ENCODE data around the gene GGTA1.
"Not testable (repeated sequence)": the region's sequence is repeated elsewhere in the genome, so short reads cannot be mapped to it uniquely, and the experiment has no call there.

The GGTA1 gene

DNA sequence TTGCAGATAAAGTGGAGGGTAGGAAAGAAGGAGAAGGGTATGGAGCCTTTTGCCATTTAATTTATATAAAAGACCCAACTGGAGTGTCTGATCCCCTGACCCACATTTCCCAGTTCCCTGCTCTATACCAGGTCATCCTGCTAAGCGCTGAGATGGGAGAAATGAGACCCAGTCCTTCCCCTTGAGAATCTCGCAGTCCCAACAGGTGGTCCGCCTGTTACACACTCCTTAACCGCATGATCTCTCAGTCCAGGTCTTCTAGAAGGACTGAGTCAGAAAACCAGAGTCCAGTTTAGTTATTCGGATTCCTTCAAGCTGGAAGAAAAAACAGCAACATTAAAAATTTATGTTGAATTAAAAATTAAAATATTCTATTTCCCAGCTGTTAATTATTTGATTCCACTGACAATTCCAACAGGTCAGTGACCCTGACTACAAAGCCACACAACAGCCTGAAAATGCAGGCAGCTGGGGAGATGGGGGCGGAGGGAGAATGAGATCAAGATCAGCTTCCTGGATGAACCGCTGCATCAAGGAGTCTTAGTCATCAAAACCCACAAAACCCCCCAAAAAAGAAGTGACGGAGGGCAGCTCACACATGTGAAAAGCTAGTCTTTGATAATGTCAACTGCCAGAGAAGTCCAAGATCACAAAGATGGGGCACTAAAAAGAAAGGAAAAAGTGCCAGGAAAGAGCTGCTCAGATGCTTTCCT is 44.0 kb downstream of the GGTA1 start:
- no peak for DNase-seq

DNA sequence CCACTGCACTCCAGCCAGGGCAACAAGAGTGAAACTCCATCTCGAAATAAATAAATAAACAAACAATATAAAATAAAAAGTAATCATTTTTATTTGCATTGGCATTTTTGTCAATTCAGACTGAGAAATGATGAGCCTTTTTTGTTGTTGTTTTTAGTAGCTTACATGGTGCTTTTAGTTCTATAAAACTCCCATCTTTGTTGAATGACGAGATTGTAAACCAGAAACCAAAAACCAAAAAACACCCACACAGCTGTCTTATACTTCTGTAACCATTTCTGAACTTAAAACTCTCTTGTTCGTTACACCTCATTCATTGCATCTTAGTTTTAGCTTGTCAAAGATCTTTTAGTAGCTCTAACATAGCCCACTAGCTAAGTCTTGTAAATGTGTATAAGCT is 44.7 kb downstream of the GGTA1 start:
- no peak for DNase-seq

DNA sequence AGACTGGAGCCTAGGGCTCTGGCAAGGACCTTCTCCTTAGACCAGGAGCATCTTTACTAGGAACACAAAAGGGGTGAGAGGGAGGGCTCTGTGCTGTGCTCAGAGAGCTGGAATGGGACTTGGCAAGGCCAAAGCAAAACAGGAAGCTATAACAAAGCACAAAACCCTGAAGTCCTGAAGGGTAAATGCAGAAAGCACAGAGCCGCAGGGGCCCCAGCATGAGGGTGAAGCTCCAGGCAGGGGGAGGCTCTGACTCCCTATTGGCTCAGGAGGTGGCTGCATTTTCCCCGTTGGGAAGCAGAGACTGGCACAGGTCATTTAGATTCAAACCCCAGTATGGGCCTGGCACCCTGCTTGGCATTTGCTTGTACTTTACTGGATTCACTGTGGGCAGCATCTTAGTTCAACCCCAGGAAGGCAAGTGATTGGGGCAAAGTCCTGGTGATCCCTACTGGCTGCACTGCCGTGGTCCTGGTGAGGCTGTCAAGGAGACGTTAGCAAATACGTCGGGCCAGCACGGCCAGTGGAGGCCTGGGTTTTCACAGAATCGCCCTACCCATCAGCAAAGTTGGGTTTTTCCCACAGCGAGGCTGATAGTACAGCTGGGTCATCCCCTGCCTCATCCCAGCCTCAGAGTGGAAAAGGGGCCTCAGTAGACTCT is 46.3 kb downstream of the GGTA1 start:
- DNase-seq: no peak

DNA sequence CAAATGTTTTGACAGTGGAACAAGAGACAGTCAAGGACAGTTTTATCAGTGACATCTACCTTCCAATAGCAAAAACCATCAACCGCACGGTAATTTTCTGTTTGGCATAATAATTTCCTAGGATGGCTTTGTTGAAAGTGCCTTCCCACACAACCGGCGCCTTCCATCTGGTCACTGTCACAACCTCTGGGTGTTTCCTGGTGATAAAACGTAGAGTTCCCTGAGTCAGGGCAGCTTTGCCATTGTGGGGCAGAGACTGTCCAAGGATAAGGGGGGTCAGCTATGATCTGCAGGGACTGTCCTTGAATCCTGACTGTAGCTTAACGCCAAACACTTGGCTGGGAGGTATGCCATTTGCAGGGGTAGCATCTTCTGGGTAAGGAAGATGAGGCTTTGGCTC is 47.6 kb downstream of the GGTA1 start:
- no peak for DNase-seq

DNA sequence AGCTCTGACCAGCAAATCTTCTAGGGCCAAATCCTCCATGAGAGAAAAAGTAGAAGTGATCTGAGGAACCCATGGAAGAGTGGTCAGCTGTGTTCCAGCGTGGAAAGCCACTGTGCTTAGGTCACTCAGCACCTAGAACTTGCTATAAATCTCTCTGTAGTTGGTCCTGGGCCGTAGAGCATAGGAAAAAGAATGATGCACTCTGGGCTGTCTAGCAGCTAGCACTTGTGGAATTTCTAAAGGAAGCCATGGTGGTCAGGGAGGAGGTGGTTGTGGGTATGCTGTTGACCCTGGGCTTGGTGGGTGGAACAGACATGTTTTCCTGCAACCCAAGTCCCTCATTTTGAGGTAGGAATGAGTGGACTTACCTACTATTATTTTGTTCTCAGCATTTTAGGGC is 48.1 kb downstream of the GGTA1 start:
- DNase-seq: no peak

DNA sequence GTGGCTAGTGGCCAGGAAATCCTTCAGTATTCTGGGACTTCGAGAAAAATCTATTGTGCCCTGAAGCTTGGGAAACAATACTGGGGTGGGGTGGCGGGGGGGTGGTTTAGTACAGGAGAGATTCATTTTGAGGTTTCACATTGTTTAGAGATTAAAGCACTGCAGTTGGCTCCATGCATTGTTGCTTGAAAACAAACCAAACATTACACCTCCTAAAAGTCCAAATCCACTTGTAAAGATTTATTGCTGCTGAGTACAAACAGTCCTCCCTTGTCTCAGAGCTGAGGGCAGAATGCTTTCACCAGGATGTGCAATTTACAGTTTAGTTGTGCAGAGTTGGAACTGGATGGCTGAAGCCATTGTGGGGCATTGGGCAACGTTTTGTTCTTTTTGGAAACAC is 49.4 kb downstream of the GGTA1 start:
- DNase-seq: no peak

DNA sequence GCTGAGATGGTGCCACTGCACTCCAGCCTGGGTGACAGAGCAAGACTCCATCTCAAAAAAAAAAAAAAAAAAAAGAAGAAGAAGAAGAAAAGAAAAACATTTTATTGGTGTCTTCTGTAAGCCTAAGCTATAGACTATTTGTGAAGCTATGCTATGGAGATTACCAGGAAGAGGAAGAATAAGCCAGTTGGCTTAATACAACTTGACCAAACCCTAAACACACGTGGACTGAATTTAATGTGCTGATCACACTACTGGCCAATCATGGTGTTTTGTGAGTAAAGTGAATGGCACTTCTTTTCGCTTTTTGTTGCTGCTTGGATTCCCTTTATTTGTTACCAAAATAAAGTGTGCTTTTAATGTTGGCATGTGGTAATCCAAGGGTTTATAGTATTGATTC is 49.9 kb downstream of the GGTA1 start:
- no peak for DNase-seq

DNA sequence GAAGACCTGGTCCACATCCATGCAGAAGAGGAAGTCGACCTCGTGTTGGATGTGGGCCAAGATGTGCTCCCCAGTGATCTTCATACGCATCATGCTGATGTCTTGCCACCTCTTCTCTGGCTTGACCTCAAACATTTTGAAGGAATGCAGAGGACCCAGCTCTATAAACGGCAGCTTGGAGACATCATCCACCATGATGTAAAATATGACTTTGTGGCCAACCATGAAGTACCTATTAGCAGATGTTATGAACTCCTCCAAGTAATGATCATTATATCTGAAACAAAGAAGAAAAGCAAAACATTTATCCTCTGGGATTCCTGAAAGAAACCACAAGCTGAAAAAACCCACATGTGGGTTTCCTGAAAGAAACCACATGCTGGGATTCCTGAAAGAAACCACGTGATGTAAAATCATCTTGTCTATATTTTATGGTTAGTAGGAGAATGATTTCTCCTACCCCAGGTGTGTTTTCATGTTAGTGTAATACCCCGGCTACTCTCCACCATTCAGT is 52.3 kb downstream of the GGTA1 start:
- DNase-seq: no peak

DNA sequence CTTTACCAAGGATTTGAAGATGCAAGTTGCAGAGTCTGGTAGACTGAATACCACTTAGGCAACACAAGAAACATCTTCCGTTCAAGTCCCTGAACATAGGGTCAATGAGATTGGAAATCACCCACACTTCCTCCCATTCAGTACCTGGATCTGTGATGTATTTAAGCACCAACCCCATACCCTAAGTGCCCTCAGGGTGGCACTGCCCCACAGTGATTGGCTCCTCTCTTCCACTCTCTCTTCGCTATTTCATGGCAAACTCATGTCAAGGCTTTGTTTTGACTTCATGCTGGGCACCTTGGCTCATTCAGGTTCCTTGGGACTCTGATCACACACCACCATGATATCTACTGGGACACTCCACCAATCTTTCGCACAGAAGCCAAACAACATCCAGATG is 53.7 kb downstream of the GGTA1 start:
- DNase-seq: no peak

DNA sequence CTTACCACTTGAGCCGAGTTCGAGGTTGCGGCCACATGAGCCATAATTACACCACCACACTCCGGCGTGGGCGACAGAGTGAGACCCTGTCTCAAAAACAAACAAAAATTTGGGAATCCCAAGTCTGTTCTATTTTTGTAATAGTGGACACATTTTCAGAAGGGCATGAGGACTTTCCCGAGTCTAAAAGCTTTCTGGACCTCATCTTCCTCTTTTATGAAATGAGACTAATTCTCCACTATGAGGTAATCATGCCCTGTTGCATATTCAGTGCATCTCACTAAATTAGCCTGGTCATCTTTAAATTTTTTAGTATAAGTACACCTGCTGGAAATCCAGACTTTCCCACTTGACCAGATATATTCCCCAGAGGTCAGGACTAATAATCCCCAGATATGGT is 55.7 kb downstream of the GGTA1 start:
- no peak for DNase-seq

DNA sequence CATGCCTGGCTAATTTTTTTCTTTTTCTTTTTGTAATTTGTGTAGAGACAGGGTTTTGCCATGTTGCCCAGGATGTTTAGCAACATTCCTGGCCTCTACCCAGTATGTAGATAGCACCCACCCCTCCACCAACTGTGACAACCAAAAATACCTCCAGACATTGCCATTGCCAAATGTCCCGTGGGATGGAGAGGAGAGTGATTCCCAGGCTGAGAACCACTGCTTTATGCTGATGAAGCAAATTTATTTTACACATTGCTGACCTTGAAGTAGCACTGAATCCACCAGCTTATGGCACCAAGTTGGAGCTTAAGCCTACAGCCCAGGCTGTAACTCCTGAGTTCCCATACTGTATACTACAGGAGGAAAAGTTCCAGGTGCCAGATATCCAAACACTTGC is 58.5 kb downstream of the GGTA1 start:
- DNase-seq: no peak

DNA sequence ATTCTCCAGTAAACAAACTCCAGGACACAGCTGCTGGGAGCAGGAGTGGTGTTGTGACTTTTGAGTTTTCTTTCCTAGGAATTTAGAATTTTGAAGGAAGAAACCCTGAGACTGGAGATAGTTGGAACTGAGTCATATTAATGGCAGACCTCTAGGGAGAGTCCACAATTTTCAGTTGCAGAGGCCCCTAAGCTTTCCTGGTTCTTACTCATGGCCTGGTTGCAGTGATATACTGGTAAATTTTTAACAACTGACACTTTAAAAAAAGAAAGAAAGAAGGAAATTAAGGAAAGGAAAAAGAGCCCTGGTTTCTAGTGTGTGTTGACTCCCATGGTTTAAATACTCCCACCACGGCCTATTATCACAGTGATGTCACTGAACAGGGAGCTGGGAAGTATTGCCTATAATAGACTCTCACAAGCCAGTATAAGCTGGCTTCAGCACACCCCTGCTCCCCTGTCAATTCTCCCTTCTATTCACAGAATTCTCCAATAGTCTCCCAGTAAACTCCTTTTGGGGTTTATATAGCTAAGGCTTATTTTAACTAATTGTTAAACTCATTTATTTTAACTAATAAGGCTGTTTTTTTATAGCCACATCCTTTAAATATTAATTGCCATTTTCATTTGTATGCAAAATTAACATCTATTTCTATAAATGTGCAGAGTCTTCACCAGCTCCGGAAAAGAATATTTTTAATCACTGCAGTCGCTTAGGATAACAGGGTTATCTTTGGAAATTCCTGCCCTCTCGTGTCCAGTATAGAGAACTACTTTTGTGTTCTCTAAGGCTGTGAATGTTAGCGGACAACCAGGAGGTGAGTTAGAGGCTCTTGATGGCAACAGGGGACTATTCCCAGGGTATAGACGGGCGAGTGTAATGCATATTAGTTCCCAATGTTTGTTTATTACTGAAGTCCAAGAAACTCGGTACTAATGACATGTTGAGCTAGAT is 59.7 kb downstream of the GGTA1 start:
- DNase-seq: no peak

DNA sequence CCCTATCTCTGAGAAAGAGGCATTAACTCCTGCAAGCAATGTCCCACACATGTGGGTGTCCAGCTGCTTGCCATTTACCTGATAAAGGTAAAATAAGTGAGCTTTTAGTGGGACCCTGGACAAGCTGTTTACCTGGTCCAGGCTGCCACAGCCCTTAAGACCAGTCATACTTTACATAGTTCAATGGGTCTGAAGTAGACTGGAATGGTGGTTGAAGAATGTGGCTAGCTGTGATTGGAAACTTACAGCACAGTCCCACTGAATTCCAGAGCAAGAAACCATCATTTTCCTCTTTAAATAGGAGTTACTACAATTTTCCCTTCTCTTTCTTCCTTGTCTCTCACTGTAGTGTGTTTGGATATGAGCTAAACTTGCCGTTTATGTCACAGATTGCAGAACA is 60.6 kb downstream of the GGTA1 start:
- no peak for DNase-seq

DNA sequence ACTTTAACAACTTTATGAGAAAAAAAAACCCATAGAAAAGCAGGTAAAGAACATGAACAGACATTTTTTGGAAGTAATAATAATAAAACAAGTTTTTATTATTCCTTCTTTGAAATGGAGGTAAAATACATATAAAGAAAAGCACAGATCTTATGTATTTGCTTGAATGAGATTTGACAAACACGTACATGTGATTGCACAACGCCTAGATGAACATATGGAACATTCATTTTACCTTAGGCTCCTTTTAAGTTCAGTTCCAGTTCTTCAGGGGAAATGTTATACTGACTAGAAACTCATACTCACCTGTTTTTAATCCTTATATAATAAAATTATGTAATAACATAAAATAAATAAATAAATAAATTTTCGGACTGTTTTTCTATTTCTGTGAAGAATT is 61.8 kb downstream of the GGTA1 start:
- DNase-seq: no peak

DNA sequence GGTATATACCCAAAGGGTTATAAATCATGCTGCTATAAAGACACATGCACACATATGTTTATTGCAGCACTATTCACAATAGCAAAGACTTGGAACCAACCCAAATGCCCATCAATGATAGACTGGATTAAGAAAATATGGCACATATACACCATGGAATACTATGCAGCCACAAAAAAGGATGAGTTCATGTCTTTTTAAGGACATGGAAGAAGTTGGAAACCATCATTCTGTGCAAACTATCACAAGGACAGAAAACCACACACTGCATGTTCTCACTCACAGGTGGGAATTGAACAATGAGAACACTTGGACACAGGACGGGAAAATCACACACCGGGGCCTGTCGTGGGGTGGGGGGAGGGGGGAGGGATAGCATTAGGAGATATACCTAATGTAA is 62.6 kb downstream of the GGTA1 start:
- DNase-seq: not testable (repeated sequence)

DNA sequence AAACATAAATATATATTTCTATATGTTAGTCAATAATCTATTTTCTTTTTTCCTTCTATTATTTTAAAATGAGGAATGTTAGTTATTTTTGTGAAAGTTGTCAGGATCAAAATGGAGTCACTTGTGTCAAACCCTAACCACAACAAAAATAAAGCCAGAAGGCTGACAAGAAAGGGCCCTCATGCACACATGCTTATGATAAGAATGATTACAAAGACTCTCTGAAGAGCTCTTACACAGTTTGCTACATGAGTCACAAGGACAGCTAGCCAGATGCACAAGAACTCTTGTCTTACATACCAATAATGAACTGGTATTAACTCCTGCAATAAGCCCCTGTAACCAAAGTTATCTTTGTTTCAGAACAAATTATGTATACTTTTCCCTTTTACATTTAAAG is 64.7 kb downstream of the GGTA1 start:
- no peak for DNase-seq

DNA sequence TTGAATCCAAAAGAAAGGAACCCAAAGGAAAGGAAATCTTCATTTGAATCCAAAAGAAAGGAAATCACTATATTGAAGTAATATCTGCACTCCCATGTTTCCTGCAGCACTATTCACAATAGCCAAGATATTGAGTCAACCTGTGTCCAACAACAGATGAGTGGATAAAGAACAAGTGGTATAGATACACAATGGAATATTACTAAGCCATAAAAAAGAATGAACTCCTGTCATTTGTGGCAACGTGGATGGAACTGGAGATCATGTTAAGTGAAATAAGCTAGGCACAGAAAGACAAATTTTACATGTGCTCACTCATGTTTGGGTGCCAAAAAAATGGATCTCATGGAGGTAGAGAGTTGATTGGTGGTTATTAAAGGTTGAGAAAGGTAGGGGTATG is 71.7 kb downstream of the GGTA1 start:
- no peak for DNase-seq

DNA sequence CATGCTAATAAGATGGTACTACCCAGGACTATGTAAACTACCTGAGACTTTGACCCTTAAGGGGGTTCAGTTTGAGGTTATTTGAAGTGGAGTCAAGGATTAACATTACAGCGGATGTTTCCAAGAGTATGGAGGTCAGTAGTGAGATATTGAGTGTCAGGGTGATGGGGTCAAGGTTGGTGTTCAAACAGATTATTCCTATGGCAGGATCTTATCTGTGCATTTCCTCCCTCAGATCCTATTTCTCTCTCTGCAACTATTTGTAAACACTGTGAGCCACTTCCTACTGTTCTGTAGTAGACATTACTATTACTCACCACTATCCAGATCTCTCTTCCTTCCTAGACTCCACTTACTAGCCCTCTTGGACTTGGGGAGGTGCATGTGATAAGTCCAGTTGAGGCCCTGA is 75.6 kb downstream of the GGTA1 start:
- no peak for DNase-seq

DNA sequence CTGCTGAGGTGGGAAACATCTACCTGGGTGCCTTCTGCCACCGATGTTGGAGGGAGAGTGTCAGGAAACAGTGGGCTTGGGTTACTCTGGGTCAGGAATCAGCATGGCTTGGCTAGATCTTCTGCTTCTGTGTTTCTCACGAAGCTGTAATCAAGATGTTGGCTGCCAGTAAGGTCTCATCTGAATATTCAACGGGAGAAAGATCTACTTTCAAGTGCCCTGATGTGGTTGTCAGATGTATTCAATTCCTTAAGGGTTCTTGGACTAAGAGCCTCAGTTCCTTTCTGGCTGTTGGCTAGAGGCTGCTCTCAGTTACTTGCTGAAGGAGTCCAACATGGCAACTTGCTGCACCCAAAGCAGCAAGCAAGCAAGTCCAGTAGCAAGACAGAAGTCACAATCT is 87.7 kb downstream of the GGTA1 start:
- DNase-seq: no peak

DNA sequence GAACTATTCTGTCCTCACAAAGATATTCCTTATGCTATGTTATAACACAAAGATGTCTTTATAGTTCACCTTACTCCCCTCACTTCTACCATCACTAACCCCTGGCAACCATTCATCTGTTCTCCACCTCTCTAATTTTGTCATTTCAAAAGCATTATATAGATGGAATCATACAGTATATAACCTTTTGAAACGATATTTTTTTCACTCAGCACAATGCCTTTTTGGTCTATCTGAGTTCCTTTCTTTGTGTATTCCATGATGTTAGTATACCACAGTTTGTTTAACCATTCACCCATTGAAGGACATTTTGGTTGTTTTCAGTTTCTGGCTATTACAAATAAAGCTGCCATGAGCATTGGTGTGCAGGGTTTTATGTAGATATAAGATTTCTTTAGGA is 93.7 kb downstream of the GGTA1 start:
- DNase-seq: no peak
